ENCODE data around the gene BCAN. TPM values are rescaled to one million over a fixed set of nuclear protein-coding genes. Genes with fewer than 3 reads are reported as not detected.

BCAN gene
- polyA plus RNA-seq, 2 of the 4 experiments (the other 2 are of a cell fraction), result not detected

- H3K27ac ChIP-seq, result no peak overlapping the region; a peak in 1 of 6 replicates
- TF ChIP-seq ZSCAN20 (CRISPR knock-in tag; IDR thresholded peaks at IDR 0.05) (no peak), SREBF2 (IDR thresholded peaks at IDR 0.05) (no peak), POLR2A (IDR thresholded peaks at IDR 0.05; ENCODE audit: low read length) (no peak), ZNF302 (CRISPR knock-in tag; IDR thresholded peaks at IDR 0.05) (no peak), CHD2 (IDR thresholded peaks at IDR 0.05; ENCODE audit: low read length, partially characterized antibody) (no peak), NR3C1 (IDR thresholded peaks at IDR 0.05) (no peak), ZFP36 (IDR thresholded peaks at IDR 0.05; ENCODE audit: borderline replicate concordance, partially characterized antibody) (no peak), CHD4 (IDR thresholded peaks at IDR 0.05; ENCODE audit: borderline replicate concordance) (no peak)
These were observed 48.7 kb downstream of the BCAN start for GRCh38 chr1:156690675-156691036.

GRCh38 chr1:156691191-156691590, 49.3 kb downstream of the BCAN start:
- TF ChIP-seq MAZ (IDR thresholded peaks at IDR 0.05; ENCODE audit: borderline replicate concordance, low read depth, low read length), result no peak
- Histone ChIP-seq H3K4me2 (peak overlapping the region; percentile 25), H3K4me3 (no peak overlapping the region), H3K9me3 (no peaks in the 10 kb centered on the region), H3K27ac (peak overlapping the region in 1 of 2 experiments; percentile 63; a peak in 3 of 6 replicates), H3K4me1 (peaks cover 51% of the 10 kb centered on the region)
- POLR2A ChIA-PET, result interaction anchor here (1.1 to 2.8 kb wide), 2 partner anchors 35 to 37 kb away, joined by 8 to 15 read pairs; partner anchors contain the start of genes ISG20L2 and METTL25B
- ATAC-seq (no peak), DNase-seq (ENCODE audit: low read depth in 1 of 2, low spot score in 1 of 2) (no peak), FAIRE-seq (no peak)
- CTCF ChIA-PET, result interaction anchor here (0.9 to 52.1 kb wide), 15 partner anchors 15 to 332 kb away, joined by 3 to 2258 read pairs (median 27); partner anchors contain the start of genes CRABP2, HAPLN2, HDGF and INSRR
- 88% methylated on average over 10 of the region's 10 CpGs for WGBS (ENCODE audit: missing lambda C conversion rate)

More at GRCh38 chr1:156690675-156691036, 48.7 kb downstream of the BCAN start:
- FAIRE-seq (no peak), DNase-seq (ENCODE audit: low read depth in 1 of 2, low spot score in 1 of 2) (no peak), ATAC-seq (no peak)
- CTCF ChIA-PET, result interaction anchor here (0.6 to 52.1 kb wide), 25 partner anchors 14 to 583 kb away, joined by 3 to 2258 read pairs (median 11); partner anchors contain the start of genes CRABP2, HAPLN2, HDGF and INSRR
- H3K9me3 ChIP-seq, result no peaks in the 10 kb centered on the region
- no peak overlapping the region for H3K4me3 ChIP-seq
- H3K4me1 ChIP-seq, result peaks cover 52% of the 10 kb centered on the region
- POLR2A ChIA-PET, result interaction anchor here (2.8 kb wide), 1 partner anchor 35 kb away, joined by 15 read pairs; no protein-coding TSS in a partner anchor
- H3K4me2 ChIP-seq, result no peak overlapping the region
- WGBS (ENCODE audit: missing lambda C conversion rate), result 73% methylated on average over 8 of the region's 8 CpGs

GRCh38 chr1:156691665-156692440, 49.9 kb downstream of the BCAN start:
- POLR2A ChIA-PET, result interaction anchor here (1.1 kb wide), 1 partner anchor 37 kb away, joined by 8 read pairs; the partner anchor contains the start of genes ISG20L2 and METTL25B
- ATAC-seq (peak; percentile 20 to 47; a peak in 5 of 6 replicates), DNase-seq (ENCODE audit: low read depth in 1 of 2, low spot score in 1 of 2) (peak in 1 of 2 experiments; percentile 52), FAIRE-seq (no peak)
- H3K27ac ChIP-seq, result peak overlapping the region in 1 of 2 experiments; percentile 63; a peak in 3 of 6 replicates
- WGBS (ENCODE audit: missing lambda C conversion rate), result 46% methylated on average over 19 of the region's 20 CpGs
- peaks cover 45% of the 10 kb centered on the region for H3K4me1 ChIP-seq
- peak overlapping the region; percentile 25 for H3K4me2 ChIP-seq
- H3K9me3 ChIP-seq, result no peaks in the 10 kb centered on the region
- CTCF ChIA-PET, result interaction anchor here (0.9 to 52.1 kb wide), 14 partner anchors 16 to 333 kb away, joined by 3 to 2258 read pairs (median 12); partner anchors contain the start of genes CRABP2, HAPLN2, HDGF and INSRR
- H3K4me3 ChIP-seq, result no peak overlapping the region
- TF ChIP-seq MAX (IDR thresholded peaks at IDR 0.05) (no peak), RARB (CRISPR knock-in tag; IDR thresholded peaks at IDR 0.05) (no peak)

DNA sequence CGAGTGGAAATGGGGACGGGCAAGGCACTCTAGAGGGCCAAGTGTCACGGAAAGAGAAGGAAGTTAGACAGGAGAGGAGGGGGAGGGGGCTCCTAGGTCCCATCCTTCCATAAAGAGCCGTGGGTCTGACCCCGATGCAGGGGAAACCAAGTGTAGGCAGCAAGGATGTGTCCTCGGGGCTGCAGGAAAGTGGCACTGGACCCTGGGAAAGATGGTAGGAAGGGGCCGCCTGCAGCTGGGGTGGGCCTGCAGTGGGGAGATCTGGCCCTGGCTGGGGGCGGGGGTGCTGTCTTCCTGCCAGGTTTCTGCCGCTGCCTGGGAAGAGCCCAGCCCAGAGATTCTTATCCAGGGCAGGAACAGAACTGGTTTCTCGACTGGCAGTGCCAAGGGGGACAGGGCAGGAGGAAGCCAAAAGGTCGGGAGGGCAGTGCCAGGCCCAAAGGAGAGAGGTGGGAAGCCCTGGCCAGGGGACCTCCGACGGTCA, 50.6 kb downstream of the BCAN start:
- ChIA-PET CTCF (interaction anchor here (1.0 to 52.1 kb wide), 8 partner anchors 16 to 196 kb away, joined by 3 to 2258 read pairs (median 84); partner anchors contain the start of genes CRABP2, HAPLN2, INSRR and ISG20L2), POLR2A (interaction anchor here (1.1 kb wide), 1 partner anchor 36 kb away, joined by 8 read pairs; the partner anchor contains the start of genes ISG20L2 and METTL25B)
- Histone ChIP-seq H3K4me1 (peaks cover 44% of the 10 kb centered on the region), H3K4me2 (peak overlapping the region; percentile 46), H3K27ac (peak overlapping the region in 1 of 2 experiments; percentile 63; a peak in 3 of 6 replicates), H3K4me3 (no peak overlapping the region), H3K9me3 (no peaks in the 10 kb centered on the region)
- DNase-seq (ENCODE audit: low read depth in 1 of 2, low spot score in 1 of 2) (no peak), FAIRE-seq (no peak), ATAC-seq (no peak)
- 56% methylated on average over 13 of the region's 13 CpGs for WGBS (ENCODE audit: missing lambda C conversion rate)
- TF ChIP-seq ESRRA (IDR thresholded peaks at IDR 0.05; ENCODE audit: borderline replicate concordance, low read length) (no peak), CEBPB (IDR thresholded peaks at IDR 0.05) (no peak), CHD4 (IDR thresholded peaks at IDR 0.05; ENCODE audit: borderline replicate concordance) (no peak), EHMT2 (IDR thresholded peaks at IDR 0.05; ENCODE audit: low read depth) (no peak), TP53 (CRISPR knock-in tag; IDR thresholded peaks at IDR 0.05) (no peak)

All from A549 (cell line).